ENCODE data around the gene GALNT11. TPM values are rescaled to one million over a fixed set of nuclear protein-coding genes. Genes with fewer than 3 reads are reported as not detected.
"Not testable (repeated sequence)": the region's sequence is repeated elsewhere in the genome, so short reads cannot be mapped to it uniquely, and the experiment has no call there.

GALNT11 gene
- total RNA-seq, 1 experiment from 2014 or later, result 21.6 TPM

DNA sequence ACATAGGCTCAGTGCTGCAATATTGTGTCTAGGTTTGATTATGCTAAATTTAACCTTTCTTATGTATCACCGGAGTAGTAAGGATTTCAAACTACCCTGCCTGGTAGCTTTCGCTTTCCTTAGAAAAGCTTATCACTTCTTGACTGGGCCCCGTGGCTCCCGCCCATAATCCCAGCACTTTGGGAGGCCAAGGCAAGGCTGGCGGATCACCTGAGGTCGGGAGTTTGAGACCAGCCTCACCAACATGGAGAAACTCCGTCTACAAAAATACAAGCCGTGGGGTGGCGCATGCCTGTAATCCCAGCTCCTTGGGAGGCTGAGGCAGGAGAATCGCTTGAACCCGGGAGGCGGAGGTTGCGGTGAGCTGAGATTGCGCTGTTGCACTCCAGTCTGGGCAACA lies 49.9 kb downstream of the GALNT11 start:
- DNase-seq (ENCODE audit: low spot score), result not testable (repeated sequence)

DNA sequence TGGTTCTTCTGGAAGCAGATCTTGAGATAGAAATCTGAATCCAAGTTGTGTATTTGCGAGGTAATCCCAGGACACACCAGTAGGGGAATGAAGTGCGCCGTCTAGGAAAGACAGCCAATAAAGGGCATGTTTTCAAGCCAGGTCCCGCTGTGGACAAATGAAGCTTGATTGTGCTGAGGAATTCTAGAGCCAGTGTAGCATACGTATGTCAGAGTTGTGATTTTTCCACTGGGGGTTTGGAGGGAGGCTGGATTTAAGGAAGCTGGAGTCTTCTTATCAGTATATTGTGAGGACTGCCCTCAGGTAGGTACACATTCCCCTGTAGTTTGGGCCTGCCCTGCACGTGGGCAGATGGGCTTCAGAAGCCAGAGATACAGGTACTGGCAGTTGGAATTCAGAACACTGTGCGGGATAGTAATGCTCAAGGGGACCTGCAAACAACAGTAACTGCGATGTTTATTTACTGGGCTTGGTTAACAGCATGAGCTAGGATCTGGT lies 50.9 kb downstream of the GALNT11 start:
- peak; percentile 75 for DNase-seq (ENCODE audit: low spot score)

DNA sequence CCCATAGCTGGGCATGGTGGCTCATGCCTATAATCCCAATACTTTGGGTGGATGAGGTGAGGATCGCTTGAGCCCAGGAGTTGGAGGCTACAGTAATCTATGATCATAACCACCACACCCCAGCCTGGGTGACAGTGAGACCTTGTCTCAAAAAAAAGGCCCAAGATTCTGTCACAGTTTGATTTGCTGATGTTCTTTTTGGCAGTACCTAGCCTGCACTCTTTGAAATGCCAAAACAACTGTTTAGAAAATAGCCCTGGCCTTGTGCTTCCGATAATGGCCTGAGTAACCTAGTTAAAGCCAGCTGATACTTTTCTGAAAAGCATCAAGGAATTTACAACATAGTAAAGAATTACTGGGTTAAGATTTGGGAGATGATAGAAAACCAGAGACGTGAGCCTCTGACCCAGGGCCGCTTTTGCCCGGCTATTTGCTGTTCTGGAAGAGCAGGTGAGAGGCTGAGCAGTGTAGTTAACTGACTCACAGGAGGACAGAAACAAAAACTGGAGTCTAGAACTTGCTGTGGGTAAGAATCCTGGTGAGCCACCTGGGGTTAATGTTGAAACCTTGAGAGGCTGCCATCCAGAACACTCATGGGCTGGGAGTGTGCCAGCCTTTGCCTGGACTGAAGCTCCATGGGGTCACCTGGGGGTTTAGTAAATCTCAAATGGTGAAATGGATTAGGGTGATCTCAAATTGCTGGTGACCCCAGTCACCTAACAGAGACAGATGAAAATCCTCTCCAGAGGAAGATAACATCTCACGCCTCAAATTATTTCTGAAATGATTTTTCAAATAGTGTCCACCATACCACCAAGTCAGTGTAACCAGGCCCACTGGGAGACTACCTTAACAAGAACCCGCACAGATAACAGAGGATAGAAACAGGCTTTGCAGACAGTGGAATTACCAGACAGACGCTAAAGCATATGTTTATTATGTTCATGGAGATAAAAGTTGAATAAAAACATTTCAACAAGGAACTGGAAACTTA lies 51.8 kb downstream of the GALNT11 start:
- no peak for DNase-seq (ENCODE audit: low spot score)

GRCh38 chr7:152078025-152078424 lies 52.6 kb downstream of the GALNT11 start:
- DNase-seq (ENCODE audit: low spot score), result no peak

DNA sequence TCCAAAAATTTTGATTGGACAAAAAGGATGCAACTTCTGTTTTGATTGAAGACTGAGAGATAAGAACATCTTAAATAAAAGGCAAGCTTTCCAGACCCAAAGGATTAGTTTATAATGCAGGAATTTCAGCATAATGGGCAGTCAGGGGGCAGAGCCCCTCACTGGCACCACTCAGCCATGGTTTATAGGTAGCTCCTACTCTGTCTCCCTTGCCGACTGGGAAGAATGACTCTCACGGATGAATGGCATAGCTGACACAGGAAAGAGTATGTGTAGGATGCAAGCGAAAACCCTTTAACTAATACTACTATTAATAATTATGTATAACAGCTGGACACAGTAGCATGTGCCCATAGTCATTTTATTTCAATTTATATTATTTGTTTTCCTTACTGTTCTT lies 53.3 kb downstream of the GALNT11 start:
- DNase-seq (ENCODE audit: low spot score), result no peak

DNA sequence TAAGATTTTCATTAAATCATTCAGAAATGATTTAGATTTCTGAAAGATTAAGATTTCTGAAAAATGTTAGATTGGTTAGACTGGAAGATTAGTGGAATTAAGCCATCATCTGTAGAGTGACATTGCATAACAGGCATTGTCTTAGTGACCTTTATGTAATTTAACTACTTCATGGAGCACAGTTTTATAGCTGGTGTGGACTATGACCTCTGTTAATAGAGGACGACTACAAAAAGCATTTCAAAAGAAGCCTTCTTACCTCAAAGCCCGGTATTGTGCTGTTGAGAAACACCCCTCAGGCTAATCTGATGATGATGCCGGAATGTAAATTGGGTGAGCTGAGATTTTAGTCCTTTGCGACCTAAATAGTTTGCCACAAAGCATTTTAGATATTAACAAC lies 55.6 kb downstream of the GALNT11 start:
- peak; percentile 63 for DNase-seq (ENCODE audit: low spot score)

DNA sequence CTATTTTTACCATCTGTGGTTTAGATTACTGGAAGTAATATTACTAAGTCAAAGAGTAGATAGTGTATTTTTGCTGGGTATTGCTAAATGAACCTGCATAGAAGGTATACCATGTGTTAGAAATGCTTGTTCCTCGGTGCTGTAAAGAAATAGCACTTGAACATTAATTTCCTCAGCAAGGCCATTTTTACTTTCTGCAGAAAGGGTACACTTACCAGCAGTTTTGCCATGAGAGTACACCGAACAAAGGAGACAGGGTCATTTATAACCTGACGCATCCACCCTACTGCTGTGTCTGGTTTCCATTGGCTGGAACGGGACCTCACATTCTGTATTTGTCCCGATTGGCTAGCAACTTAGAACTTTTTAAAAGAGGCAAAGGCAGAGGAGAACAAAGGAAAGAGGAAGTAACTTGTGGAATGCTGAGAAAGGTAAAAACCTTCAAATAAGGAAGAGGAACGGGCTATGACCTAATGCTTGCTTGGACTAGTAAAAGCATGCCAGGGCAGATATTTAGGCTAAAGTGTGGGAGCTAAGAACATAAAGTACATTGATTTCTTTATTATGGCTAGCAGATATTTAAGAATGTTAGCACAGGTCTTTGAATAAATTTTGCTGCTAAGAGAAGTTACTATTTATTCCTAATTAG lies 56.7 kb downstream of the GALNT11 start:
- DNase-seq (ENCODE audit: low spot score), result peak; percentile 23

- DNase-seq (ENCODE audit: low spot score), result no peak
These were observed 59.7 kb downstream of the GALNT11 start for GRCh38 chr7:152085131-152085530.

DNA sequence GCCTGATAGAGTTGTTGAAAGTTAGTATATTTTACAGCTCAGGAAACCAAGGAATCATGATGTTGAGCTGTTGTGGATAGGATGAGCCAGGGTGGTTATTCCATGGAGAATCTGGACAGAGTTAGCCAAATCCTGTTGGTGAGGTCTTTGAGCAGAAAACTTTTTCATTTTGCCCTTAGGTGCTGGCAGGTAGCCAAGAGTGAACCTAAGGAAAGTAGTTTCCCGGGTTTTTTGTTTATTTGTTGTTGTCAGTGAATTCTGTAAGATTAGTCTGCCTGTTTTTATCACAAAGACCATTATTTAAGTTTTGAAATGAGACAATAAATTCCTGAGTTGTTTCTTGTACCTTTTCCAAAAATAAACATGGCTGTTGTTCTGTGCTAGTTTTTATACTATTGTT lies 61.0 kb downstream of the GALNT11 start:
- DNase-seq (ENCODE audit: low spot score), result no peak

GRCh38 chr7:152089183-152089582 lies 63.7 kb downstream of the GALNT11 start:
- no peak for DNase-seq (ENCODE audit: low spot score)

DNA sequence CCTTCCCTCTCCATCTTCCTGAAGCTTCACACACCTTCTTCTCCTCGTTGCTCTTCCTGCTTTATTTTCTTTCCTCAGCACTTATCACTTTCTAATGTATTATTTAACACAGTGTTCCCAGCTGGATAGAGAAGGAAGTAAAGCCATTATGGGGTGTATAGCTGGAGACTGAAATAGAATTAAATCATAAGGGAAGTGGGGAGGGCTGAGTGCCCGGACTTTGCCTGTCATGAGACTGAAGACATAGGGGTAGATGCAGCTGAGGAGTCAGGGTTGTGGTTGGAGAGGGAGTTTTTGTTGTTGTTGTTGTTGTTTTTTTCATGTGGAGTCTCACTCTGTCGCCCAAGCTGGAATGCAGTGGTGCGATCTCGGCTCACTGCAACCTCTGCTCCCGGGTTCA lies 65.3 kb downstream of the GALNT11 start:
- DNase-seq (ENCODE audit: low spot score), result no peak

DNA sequence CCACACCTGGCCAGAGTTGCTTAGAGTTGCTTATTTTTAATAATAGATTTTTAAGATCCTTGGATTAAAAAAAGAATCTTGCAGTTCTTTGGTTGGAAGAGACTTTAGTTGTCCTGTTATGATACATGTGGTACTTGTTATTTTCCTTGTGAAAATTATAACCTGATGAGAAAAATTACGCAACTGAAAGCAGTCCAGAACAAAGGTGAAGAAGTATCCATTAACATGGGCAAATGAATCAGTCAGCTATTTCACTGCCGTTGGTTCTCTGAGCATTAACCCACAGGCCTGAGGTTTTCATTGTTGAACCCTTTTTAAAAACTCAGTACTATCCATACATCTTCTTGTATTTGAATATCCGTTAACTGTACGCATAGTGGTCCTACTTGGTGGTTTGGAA lies 68.2 kb downstream of the GALNT11 start:
- no peak for DNase-seq (ENCODE audit: low spot score)

GRCh38 chr7:152095771-152096170 lies 70.3 kb downstream of the GALNT11 start:
- DNase-seq (ENCODE audit: low spot score), result no peak

GRCh38 chr7:152097330-152097729 lies 71.9 kb downstream of the GALNT11 start:
- DNase-seq (ENCODE audit: low spot score), result no peak

DNA sequence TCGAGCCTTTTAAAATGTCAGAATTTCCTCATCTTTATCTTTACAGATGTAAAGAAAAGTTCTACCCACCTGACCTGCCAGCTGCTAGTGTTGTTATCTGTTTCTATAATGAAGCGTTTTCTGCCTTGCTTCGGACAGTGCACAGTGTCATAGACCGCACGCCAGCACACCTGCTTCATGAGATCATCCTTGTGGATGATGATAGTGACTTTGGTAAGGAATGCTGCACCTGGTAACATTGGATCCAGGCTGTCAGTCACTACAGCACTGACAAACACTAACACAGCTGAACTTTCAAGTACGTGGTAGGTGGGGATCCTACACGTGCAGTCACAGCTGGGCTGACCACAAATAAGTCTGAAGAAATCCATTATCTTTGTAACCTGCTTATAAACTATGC lies 77.6 kb downstream of the GALNT11 start:
- no peak for DNase-seq (ENCODE audit: low spot score)

DNA sequence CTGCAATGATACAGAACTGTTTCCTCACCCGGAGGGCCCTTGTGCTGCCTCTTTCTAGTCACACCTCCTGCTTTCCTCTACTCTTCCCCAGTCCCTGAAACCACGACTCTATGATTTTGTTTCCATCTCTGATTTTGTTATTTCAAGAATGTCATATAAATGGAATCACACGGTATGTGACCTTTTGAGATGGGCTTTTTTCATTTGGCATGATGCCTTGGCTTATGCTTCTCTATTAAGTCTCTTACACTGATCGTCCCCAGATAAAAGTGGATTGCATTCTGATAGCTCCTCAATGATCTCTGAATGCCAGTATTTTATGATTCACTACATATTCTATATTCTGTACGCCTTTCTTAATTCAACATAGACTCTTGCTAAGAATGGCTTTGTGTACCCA lies 78.2 kb downstream of the GALNT11 start:
- no peak for DNase-seq (ENCODE audit: low spot score)

DNA sequence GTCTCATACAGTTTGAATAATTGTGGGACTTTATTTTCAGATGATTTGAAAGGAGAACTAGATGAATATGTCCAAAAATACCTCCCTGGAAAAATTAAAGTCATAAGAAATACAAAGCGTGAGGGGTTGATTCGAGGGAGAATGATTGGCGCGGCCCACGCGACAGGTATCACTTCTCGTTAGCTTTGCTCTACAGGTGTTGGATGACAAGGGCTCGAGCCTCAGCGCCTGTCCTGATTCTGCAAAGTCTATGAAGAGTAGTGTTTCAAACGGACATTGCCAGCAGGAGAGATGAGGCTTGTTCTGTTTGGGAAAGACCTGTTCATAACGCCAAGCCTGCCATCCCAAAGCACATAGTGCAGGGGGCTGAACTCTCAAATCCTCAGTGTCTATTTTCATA lies 79.7 kb downstream of the GALNT11 start:
- DNase-seq (ENCODE audit: low spot score), result no peak

- DNase-seq (ENCODE audit: low spot score), result no peak
These were observed 81.5 kb downstream of the GALNT11 start for GRCh38 chr7:152106990-152107389.

DNA sequence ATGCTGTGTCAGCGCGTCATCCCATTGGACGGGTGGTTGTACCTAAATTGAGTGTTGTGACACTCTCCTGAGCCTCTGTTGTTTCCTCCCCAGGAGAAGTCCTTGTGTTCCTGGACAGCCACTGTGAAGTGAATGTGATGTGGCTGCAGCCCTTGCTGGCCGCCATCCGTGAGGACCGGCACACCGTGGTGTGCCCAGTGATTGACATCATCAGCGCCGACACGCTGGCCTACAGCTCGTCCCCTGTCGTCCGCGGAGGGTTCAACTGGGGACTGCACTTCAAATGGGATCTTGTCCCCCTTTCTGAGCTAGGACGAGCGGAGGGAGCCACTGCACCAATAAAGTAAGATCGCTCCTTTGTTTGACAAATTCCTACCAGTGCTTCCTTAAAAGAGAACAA lies 82.5 kb downstream of the GALNT11 start:
- no peak for DNase-seq (ENCODE audit: low spot score)

GRCh38 chr7:152108359-152108758 lies 82.9 kb downstream of the GALNT11 start:
- no peak for DNase-seq (ENCODE audit: low spot score)

DNA sequence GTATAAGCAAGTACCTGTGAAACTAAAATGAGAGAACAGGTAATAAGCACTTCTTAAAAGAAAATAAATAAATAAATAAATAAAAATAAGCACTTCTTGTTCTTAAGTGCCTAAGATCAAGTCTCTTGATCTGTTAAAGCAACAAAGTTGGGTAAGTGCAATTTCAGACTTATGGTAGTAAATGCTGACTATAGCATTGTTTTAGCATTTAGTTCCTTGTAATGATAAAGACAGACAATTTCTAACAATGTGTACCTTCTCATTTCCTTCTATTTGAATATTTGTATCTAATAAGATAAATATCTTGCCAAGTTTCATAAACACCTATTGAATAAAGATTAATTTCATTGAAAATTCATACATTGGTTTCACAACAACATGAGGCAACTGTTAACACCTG lies 87.4 kb downstream of the GALNT11 start:
- no peak for DNase-seq (ENCODE audit: low spot score)

- no peak for DNase-seq (ENCODE audit: low spot score)
These were observed 89.7 kb downstream of the GALNT11 start for GRCh38 chr7:152115021-152115718.
